Measurements from ENCODE around the gene SCARF2. TPM values are rescaled to one million over a fixed set of nuclear protein-coding genes. Genes with fewer than 3 reads are reported as not detected.

The SCARF2 gene
- total RNA-seq, 1 donor from 2014 or later, result 4.6 TPM

- no peak for DNase-seq (ENCODE audit: low read depth in 2 of 2)
Measured at GRCh38 chr22:20439928-20440575, 2.4 kb upstream of the SCARF2 start.

GRCh38 chr22:20439556-20439927, 1.9 kb upstream of the SCARF2 start:
- DNase-seq (ENCODE audit: low read depth in 2 of 2), result no peak

GRCh38 chr22:20438678-20439492, 1.3 kb upstream of the SCARF2 start:
- no peak for DNase-seq (ENCODE audit: low read depth in 2 of 2)

- no peak for DNase-seq (ENCODE audit: low read depth in 2 of 2)
Measured at GRCh38 chr22:20438427-20438677, 727 bp upstream of the SCARF2 start.

- peak in 1 of 2 donors; percentile 21 for DNase-seq (ENCODE audit: low read depth in 2 of 2)
Measured at GRCh38 chr22:20436768-20437612, 635 bp downstream of the SCARF2 start.

GRCh38 chr22:20436307-20436767, 1.3 kb downstream of the SCARF2 start:
- DNase-seq (ENCODE audit: low read depth in 2 of 2), result no peak

- DNase-seq (ENCODE audit: low read depth in 2 of 2), result no peak
Measured at GRCh38 chr22:20435436-20436306, 2.0 kb downstream of the SCARF2 start.

- no peak for DNase-seq (ENCODE audit: low read depth in 2 of 2)
Measured at GRCh38 chr22:20434773-20435172, 2.9 kb downstream of the SCARF2 start.

- no peak for DNase-seq (ENCODE audit: low read depth in 2 of 2)
Measured at GRCh38 chr22:20434264-20434751, 3.3 kb downstream of the SCARF2 start.

GRCh38 chr22:20433686-20434241, 3.9 kb downstream of the SCARF2 start:
- no peak for DNase-seq (ENCODE audit: low read depth in 2 of 2)

- DNase-seq (ENCODE audit: low read depth in 2 of 2), result no peak
Measured at GRCh38 chr22:20433191-20433590, 4.4 kb downstream of the SCARF2 start.

- DNase-seq (ENCODE audit: low read depth in 2 of 2), result no peak
Measured at GRCh38 chr22:20432244-20432686, 5.4 kb downstream of the SCARF2 start.

GRCh38 chr22:20431511-20432192, 6.0 kb downstream of the SCARF2 start:
- no peak for DNase-seq (ENCODE audit: low read depth in 2 of 2)

- peak; percentile 39 to 72 for DNase-seq (ENCODE audit: low read depth in 2 of 2)
Measured at GRCh38 chr22:20430720-20431510, 6.7 kb downstream of the SCARF2 start.

- no peak for DNase-seq (ENCODE audit: low read depth in 2 of 2)
Measured at GRCh38 chr22:20430101-20430719, 7.4 kb downstream of the SCARF2 start.

- DNase-seq (ENCODE audit: low read depth in 2 of 2), result no peak
Measured at GRCh38 chr22:20429254-20430100, 8.1 kb downstream of the SCARF2 start.

GRCh38 chr22:20428496-20429253, 8.9 kb downstream of the SCARF2 start:
- no peak for DNase-seq (ENCODE audit: low read depth in 2 of 2)
